NCI-H2171 treated with DMSO at 0.1 percent for 48 hours (cell line): ENCODE data around the gene OARD1.

Experiments used
- DNase-seq: peaks from one replicate; lab custom pipeline; 2025; lab: John Stamatoyannopoulos, UW

The OARD1 gene

GRCh38 chr6:41074692-41075436 lies 2.7 kb upstream of the OARD1 start:
- DNase-seq, result no peak

GRCh38 chr6:41073968-41074691 lies 2.0 kb upstream of the OARD1 start:
- DNase-seq, result peak; percentile 51

- DNase-seq, result peak; percentile 83
Measured at GRCh38 chr6:41073203-41073967, 1.2 kb upstream of the OARD1 start.

GRCh38 chr6:41072836-41073202 lies 663 bp upstream of the OARD1 start, which contains the start of gene NFYA:
TSS of gene NFYA (plus strand) at chr6:41072974. CDS start at chr6:41079090, 6,116 bp downstream.
- no peak for DNase-seq

- peak; percentile 84 for DNase-seq
Measured at GRCh38 chr6:41071501-41071922, 644 bp downstream of the OARD1 start.

GRCh38 chr6:41066867-41067304 lies 5.3 kb downstream of the OARD1 start:
- peak; percentile 83 for DNase-seq

- no peak for DNase-seq
Measured at GRCh38 chr6:41065550-41066026, 6.6 kb downstream of the OARD1 start.

GRCh38 chr6:41064841-41065240 lies 7.3 kb downstream of the OARD1 start:
- DNase-seq, result no peak

GRCh38 chr6:41063884-41064285 lies 8.3 kb downstream of the OARD1 start:
- peak; percentile 48 for DNase-seq

GRCh38 chr6:41062056-41062455 lies 10.1 kb downstream of the OARD1 start:
- no peak for DNase-seq

GRCh38 chr6:41061196-41061726 lies 10.9 kb downstream of the OARD1 start:
- no peak for DNase-seq

GRCh38 chr6:41059556-41059955 lies 12.6 kb downstream of the OARD1 start:
- DNase-seq, result no peak

- DNase-seq, result no peak
Measured at GRCh38 chr6:41058783-41059181, 13.4 kb downstream of the OARD1 start.

- DNase-seq, result no peak
Measured at GRCh38 chr6:41056768-41057490, 15.2 kb downstream of the OARD1 start.

GRCh38 chr6:41055149-41055548 lies 17.0 kb downstream of the OARD1 start:
- peak; percentile 88 for DNase-seq

- no peak for DNase-seq
Measured at GRCh38 chr6:41054511-41054910, 17.6 kb downstream of the OARD1 start.

GRCh38 chr6:41053041-41053440 lies 19.1 kb downstream of the OARD1 start, which contains the start of gene APOBEC2:
TSS of gene APOBEC2 (plus strand) at chr6:41053202. CDS start at chr6:41053348, 146 bp downstream.
- DNase-seq, result peak; percentile 66

- no peak for DNase-seq
Measured at GRCh38 chr6:41051873-41052272, 20.3 kb downstream of the OARD1 start.

- DNase-seq, result no peak
Measured at GRCh38 chr6:41050536-41050935, 21.6 kb downstream of the OARD1 start.

GRCh38 chr6:41049955-41050354 lies 22.2 kb downstream of the OARD1 start:
- DNase-seq, result no peak

- DNase-seq, result no peak
Measured at GRCh38 chr6:41049521-41049920, 22.6 kb downstream of the OARD1 start.
